Skeletal muscle cell (primary cell): ENCODE measurements around the gene ADARB1.

Experiments used
- DNase-seq: peaks from one replicate; pipeline ENCODE4 v3.0.0-alpha.2; 2010; ENCODE audit warnings: low read depth
- H3K4me3 ChIP-seq: 2 replicates; pipeline ENCODE4 v1.5.1; 2011; ENCODE audit warnings: low read depth, mild to moderate bottlenecking, control low read depth, low read length, moderate library complexity

Gene ADARB1

GRCh38 chr21:45225741-45226327, 151.5 kb downstream of the ADARB1 start:
- H3K4me3 ChIP-seq: no peak overlapping the region
- DNase-seq: no peak

- DNase-seq: no peak
Observed at GRCh38 chr21:45226540-45227326, 152.4 kb downstream of the ADARB1 start.

GRCh38 chr21:45227735-45228134, 153.4 kb downstream of the ADARB1 start:
- no peak for DNase-seq
- H3K4me3 ChIP-seq: no peak overlapping the region

More at GRCh38 chr21:45226540-45227326, 152.4 kb downstream of the ADARB1 start:
- no peak overlapping the region for H3K4me3 ChIP-seq

GRCh38 chr21:45228171-45228641, 153.8 kb downstream of the ADARB1 start:
- H3K4me3 ChIP-seq: no peak overlapping the region

GRCh38 chr21:45228656-45229240, 154.4 kb downstream of the ADARB1 start:
- H3K4me3 ChIP-seq: no peak overlapping the region
- DNase-seq: no peak

More at GRCh38 chr21:45228171-45228641, 153.8 kb downstream of the ADARB1 start:
- DNase-seq: peak; percentile 90

- no peak overlapping the region for H3K4me3 ChIP-seq
- no peak for DNase-seq
Observed at GRCh38 chr21:45231705-45232104, 157.3 kb downstream of the ADARB1 start.

- no peak overlapping the region for H3K4me3 ChIP-seq
Observed at GRCh38 chr21:45234127-45234526, 159.7 kb downstream of the ADARB1 start.

GRCh38 chr21:45234965-45235364, 160.6 kb downstream of the ADARB1 start:
- no peak for DNase-seq
- H3K4me3 ChIP-seq: no peak overlapping the region

More at GRCh38 chr21:45234127-45234526, 159.7 kb downstream of the ADARB1 start:
- DNase-seq: no peak

- DNase-seq: no peak
Observed at GRCh38 chr21:45235488-45235887, 161.1 kb downstream of the ADARB1 start.

GRCh38 chr21:45236481-45236880, 162.1 kb downstream of the ADARB1 start:
- DNase-seq: no peak
- H3K4me3 ChIP-seq: no peak overlapping the region

More at GRCh38 chr21:45235488-45235887, 161.1 kb downstream of the ADARB1 start:
- H3K4me3 ChIP-seq: no peak overlapping the region

GRCh38 chr21:45237401-45237800, 163.0 kb downstream of the ADARB1 start:
- H3K4me3 ChIP-seq: no peak overlapping the region
- no peak for DNase-seq

- H3K4me3 ChIP-seq: no peak overlapping the region
- no peak for DNase-seq
Observed at GRCh38 chr21:45241357-45241756, 167.0 kb downstream of the ADARB1 start.

- no peak overlapping the region for H3K4me3 ChIP-seq
- DNase-seq: no peak
Observed at GRCh38 chr21:45243603-45244002, 169.2 kb downstream of the ADARB1 start.

GRCh38 chr21:45244799-45245340, 170.5 kb downstream of the ADARB1 start:
- DNase-seq: no peak
- no peak overlapping the region for H3K4me3 ChIP-seq

- DNase-seq: no peak
- no peak overlapping the region for H3K4me3 ChIP-seq
Observed at GRCh38 chr21:45246386-45247320, 172.3 kb downstream of the ADARB1 start.

GRCh38 chr21:45248301-45248892, 174.0 kb downstream of the ADARB1 start:
- DNase-seq: no peak
- peak overlapping the region; percentile 13 for H3K4me3 ChIP-seq

- DNase-seq: no peak
- peak overlapping the region; percentile 13 for H3K4me3 ChIP-seq
Observed at GRCh38 chr21:45248893-45249381, 174.6 kb downstream of the ADARB1 start.

GRCh38 chr21:45249626-45250025, 175.2 kb downstream of the ADARB1 start:
- DNase-seq: no peak
- no peak overlapping the region for H3K4me3 ChIP-seq

- H3K4me3 ChIP-seq: no peak overlapping the region
- DNase-seq: no peak
Observed at GRCh38 chr21:45250272-45250671, 175.9 kb downstream of the ADARB1 start.
